ENCODE results near the gene ZIC4.

DNA sequence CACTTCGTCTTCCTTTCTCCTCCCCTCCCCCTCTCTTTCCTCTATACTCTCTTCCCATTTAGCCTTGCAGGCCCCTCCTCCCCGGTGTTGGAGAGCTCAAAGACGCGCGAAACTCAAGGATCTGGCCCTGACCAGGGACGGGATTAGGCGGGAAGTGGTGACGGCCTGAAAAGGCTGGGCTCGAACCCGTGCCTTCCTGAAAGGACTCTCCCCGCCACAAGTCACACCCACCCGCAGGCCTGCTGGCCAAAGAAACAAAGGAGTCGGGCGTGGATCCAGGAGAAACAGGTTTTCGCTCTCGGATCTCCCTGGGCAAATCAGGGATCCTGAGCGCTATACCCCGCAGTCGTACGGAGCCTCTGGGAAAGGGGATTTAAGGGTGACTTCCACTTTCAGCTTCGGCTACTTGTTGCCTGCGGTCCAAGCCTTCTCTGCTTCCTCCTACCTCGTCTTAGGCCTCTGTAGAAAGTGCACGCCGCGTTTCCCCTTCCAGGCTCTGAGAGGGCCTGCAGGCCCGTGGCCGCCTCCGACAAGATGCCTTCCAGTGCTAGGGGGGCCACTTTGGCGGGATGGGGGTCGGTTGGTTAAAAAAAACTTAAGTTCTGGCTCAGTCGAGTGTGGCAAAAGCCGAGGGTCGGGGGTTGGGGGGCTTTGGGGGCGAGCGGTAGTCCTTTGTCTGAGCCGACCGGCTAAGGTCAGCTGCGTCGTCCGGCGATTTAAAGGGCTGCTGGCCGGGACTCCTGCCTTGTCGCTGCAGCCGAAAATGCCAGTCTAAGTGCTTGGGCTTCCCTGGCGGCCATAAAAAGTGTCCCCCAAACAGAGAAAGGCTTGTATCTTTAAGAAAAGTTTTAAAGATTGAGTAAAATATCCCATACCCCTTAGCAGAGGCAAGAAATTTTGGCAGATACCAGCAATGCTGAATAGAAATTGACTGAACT is 8.2 kb downstream of the ZIC4 start:
- no peak for TF ChIP-seq EP300 (IDR thresholded peaks at IDR 0.05)
- TF ChIP-seq, protein P1, sequence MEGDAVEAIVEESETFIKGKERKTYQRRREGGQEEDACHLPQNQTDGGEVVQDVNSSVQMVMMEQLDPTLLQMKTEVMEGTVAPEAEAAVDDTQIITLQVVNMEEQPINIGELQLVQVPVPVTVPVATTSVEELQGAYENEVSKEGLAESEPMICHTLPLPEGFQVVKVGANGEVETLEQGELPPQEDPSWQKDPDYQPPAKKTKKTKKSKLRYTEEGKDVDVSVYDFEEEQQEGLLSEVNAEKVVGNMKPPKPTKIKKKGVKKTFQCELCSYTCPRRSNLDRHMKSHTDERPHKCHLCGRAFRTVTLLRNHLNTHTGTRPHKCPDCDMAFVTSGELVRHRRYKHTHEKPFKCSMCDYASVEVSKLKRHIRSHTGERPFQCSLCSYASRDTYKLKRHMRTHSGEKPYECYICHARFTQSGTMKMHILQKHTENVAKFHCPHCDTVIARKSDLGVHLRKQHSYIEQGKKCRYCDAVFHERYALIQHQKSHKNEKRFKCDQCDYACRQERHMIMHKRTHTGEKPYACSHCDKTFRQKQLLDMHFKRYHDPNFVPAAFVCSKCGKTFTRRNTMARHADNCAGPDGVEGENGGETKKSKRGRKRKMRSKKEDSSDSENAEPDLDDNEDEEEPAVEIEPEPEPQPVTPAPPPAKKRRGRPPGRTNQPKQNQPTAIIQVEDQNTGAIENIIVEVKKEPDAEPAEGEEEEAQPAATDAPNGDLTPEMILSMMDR (IDR thresholded peaks at IDR 0.05) = no peak
- no peak for TF ChIP-seq POLR2AphosphoS5 (IDR thresholded peaks at IDR 0.05)

Data from sigmoid colon (tissue), 4 donors.